ENCODE results near the gene PRR23C.

GRCh38 chr3:138995706-138996105 is 49.0 kb downstream of the PRR23C start:
- TF ChIP-seq CTCF (conservative IDR thresholded peaks at IDR 0.05 in 1 of 2, IDR thresholded peaks at IDR 0.05 in 1 of 2; ENCODE audit: low read depth in 1 of 2, low read length in 2 of 2) (no peak), EZH2 (IDR thresholded peaks at IDR 0.05; ENCODE audit: low read length, missing control alignments) (no peak)

All from fibroblast of lung (primary cell).